AG09319 (cell line): Measurements from ENCODE around the gene ESYT2.
A peak's percentile ranks its signal among the peaks of the same experiment; 100 is the strongest.
"Not testable (repeated sequence)": the region's sequence is repeated elsewhere in the genome, so short reads cannot be mapped to it uniquely, and the experiment has no call there.

Source experiments
- DNase-seq: peaks from one replicate; pipeline ENCODE4 v3.0.0-alpha.2; 2010; ENCODE audit warnings: low read depth; ENCODE audit errors: extremely low read depth
- TF ChIP-seq, protein P1 (sequence below): IDR thresholded peaks from 2 replicates; pipeline ENCODE4 v1.5.1; 2011; ENCODE audit warnings: low read depth, mild to moderate bottlenecking, inconsistent platforms, low read length, moderate library complexity

The ESYT2 gene

DNA sequence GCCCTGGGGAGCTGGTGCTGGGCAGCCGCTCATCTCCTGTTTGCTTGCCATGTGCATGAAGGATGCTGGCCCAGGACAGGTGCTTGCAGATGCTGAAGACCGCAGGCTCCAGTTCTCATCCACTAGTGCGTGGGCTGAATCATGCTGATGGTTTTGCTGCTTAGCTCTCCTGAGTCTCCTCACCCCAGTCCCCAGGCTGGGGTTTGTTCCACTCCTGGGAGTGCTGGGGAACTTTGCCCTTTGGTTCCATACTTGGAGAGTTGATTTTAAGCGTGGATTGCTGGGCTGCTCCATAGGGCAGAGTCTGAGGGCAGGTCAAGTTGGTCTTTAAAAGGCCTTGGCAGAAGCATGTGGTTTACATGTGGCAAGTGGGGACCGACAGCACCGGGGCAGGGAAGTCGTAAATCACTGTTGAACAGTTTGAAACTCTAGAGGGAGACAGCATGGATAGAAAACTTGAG lies 36.2 kb upstream of the ESYT2 start:
- DNase-seq, result no peak
- TF ChIP-seq, protein P1, sequence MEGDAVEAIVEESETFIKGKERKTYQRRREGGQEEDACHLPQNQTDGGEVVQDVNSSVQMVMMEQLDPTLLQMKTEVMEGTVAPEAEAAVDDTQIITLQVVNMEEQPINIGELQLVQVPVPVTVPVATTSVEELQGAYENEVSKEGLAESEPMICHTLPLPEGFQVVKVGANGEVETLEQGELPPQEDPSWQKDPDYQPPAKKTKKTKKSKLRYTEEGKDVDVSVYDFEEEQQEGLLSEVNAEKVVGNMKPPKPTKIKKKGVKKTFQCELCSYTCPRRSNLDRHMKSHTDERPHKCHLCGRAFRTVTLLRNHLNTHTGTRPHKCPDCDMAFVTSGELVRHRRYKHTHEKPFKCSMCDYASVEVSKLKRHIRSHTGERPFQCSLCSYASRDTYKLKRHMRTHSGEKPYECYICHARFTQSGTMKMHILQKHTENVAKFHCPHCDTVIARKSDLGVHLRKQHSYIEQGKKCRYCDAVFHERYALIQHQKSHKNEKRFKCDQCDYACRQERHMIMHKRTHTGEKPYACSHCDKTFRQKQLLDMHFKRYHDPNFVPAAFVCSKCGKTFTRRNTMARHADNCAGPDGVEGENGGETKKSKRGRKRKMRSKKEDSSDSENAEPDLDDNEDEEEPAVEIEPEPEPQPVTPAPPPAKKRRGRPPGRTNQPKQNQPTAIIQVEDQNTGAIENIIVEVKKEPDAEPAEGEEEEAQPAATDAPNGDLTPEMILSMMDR, result no peak

DNA sequence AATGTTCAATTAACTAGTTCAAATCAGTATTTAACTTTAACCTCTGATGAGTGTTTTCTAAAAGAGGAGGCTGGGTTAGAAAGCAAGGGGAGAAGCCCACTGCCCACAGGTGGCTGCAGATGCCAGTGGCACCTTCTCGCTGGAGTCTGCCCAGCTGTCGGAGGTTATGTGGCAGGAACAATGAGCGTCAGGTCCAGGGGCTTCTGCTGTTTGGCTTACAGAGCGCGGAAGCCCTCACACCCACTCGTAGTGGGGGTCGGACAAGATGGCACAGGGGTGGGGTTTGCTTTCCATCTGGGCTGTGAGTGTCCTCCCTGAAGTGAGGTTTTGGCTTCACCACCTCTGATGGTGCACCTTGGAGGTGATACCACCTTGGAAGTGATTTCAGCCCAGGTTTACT lies 35.5 kb upstream of the ESYT2 start:
- TF ChIP-seq, protein P1, result no peak
- DNase-seq, result no peak

DNA sequence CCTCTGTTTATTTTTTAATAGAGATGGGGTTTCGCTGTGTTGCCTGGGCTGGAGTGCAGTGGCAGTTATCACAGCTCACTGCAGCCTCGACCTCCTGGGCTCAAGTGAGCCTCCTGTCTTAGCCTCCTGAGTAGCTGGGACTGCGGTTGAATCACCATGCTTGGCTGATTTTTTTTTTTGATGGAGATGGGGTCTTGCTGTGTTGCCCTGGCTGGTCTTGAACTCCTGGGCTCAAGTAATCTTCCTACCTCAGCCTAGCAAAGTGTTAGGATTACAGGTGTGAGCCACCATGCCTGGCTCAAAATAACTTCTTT lies 35.2 kb upstream of the ESYT2 start:
- DNase-seq, result no peak
- TF ChIP-seq, protein P1, result no peak

DNA sequence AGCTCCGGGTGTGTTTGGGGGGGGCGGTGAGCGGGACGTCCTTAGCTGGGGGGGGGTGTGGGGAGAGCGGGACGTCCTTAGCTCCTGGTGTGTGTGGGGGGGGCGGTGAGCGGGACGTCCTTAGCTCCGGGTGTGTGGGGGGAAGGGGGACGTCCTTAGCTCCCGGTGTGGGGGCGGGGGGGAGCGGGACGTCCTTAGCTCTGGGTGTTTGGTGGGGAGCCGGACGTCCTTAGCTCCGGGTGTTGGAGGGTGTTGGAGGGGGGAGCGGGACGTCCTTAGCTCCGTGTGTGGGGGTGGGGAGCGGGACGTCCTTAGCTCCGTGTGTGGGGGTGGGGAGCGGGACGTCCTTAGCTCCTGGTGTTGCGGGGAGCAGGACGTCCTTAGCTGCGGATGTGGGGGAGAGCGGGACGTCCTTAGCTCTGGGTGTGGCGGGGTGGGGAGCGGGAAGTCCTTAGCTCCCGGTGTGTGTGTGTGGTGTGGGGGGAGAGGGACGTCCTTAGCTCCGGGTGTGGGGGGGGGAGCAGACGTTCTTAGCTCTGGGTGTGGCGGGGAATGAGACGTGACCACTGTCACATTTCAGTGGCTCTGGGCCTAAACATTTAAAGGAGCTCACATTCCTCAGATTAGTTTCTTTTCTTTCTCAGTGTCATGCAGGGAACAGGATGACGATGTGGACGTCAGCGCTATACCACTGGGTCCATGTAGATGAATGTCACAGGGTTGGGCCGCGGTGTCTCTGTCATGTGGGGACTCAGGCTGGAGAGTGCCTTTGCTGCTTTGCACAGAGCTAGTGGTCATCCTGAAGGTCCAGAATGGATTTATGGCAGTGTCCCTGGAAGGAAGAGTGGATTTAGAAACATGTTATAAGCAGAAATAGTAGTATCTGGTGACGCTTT lies 34.5 kb upstream of the ESYT2 start:
- TF ChIP-seq, protein P1, result no peak
- peak; percentile 47 for DNase-seq

DNA sequence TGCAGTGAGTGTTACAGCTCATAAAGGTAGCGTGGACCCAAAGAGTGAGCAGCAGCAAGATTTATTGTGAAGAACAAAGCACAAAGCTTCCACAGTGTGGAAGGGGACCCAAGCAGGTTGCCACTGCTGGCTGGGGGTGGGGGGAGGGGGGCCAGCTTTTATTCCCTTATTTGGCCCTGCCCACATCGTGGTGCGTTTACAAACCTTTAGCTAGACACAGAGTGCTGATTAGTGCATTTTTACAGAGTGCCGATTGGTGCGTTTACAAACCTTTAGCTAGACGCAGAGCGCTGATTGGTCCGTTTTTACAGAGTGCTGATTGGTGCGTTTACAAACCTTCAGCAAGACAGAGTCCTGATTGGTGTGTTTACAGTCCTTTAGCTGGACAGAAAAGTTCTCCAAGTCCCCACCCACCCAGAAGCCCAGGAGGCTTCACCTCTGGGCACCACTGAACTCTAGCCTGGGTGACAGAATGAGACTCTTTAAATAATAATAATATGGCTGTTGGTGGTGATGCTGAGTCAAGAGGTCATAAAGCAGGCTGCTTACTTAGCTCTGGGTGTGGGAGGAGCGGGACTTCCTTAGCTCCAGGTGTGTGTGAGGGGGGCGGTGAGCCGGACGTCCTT lies 33.8 kb upstream of the ESYT2 start:
- DNase-seq, result not testable (repeated sequence)

DNA sequence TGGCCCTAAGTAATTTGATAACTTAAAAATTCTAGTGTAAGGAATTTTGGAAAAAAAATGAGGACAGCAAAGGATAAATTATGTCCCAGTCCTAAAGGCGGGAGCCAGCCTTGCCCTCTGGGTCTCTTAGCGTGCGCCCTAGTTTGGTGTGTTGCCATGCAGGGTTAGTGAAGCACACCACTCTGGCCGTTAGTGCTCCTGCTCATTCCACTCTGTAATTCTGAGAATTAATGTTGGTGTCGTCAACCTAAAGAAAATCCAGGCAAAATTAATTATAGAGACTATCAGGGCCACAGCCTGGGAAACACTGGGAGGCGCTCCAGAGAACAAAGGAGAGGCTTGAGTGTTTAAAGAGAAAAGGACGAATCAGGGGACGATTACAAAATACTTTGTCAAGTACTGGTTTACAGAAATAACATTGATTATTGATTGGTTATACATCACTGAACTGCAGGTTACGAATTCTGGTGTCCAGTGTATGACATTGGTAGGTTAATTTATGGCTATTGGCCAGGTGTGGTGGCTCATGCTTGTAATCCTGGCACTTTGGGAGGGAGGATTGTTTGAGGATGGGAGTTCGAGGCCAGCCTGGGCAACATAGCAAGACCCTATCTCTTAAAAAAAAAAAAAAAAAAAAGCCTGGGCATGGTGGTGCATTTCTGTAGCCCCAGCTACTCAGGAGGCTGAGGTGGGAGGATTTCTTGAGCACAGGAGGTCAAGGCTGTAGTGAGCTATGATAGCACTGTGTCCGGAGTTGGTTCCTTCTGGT lies 32.8 kb upstream of the ESYT2 start:
- TF ChIP-seq, protein P1, result no peak
- no peak for DNase-seq

DNA sequence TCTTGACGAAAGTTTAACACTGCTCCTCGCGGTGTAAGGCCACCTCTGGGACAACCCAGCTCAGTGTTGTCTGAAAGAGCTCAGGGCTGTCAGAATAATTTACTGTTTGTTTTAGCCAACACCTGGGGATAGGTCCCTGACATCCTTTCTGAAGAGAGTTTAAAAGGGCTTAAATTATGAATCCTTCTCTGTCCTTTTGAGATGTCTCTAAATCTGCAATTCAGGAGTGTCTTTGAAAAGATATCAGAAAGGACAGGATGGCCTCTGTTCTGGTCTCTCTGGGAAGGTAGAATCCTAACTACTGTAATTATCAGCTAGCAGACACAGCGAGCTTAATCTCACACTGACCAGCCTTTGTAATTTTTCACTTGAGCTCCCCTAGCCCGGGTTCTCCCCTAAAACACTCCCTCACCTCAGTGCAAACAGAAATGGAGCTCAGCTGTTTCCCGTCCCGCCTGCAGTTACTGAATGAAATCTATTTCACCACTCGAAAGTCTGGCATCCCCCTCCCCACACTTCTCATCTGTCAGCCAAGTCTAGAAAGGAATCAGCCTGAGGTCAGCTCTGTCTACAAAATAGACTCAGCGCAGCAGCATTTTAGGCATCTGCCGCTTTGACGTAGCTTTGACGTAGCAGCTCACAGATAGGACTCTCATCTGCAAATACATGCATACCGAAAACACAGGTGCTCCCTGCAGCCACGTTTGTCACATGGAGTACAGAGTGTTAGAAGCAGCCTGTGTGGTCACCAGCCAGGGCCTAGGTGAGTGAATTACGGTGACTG lies 31.9 kb upstream of the ESYT2 start:
- no peak for DNase-seq
- TF ChIP-seq, protein P1, result no peak
